ENCODE measurements around the gene NPM1. TPM values are rescaled to one million over a fixed set of nuclear protein-coding genes. Genes with fewer than 3 reads are reported as not detected.

NPM1 gene
- total and polyA plus RNA-seq, 7 donors, result 722 to 2,962 (median 951) TPM

DNA sequence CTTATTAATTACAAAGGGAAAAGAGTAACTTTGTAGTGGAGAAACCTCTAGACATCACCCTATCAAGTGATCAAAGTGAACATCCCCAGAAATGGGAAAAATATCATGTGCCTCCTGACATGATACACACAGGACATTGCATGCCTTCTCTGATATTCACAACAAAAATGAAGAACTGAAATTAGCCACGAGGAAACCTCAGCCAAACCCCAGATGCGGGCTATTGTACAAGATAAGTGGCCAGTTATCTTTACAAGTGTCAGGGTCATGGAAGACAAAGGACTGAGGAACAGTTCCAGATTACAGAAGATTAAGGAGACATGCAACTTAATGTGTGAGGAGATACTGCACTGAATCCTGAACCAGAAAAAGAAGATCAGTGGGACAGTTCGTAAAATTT, 23.8 kb upstream of the NPM1 start:
- TF ChIP-seq EP300 (IDR thresholded peaks at IDR 0.05), result no peak
- TF ChIP-seq, protein P1, sequence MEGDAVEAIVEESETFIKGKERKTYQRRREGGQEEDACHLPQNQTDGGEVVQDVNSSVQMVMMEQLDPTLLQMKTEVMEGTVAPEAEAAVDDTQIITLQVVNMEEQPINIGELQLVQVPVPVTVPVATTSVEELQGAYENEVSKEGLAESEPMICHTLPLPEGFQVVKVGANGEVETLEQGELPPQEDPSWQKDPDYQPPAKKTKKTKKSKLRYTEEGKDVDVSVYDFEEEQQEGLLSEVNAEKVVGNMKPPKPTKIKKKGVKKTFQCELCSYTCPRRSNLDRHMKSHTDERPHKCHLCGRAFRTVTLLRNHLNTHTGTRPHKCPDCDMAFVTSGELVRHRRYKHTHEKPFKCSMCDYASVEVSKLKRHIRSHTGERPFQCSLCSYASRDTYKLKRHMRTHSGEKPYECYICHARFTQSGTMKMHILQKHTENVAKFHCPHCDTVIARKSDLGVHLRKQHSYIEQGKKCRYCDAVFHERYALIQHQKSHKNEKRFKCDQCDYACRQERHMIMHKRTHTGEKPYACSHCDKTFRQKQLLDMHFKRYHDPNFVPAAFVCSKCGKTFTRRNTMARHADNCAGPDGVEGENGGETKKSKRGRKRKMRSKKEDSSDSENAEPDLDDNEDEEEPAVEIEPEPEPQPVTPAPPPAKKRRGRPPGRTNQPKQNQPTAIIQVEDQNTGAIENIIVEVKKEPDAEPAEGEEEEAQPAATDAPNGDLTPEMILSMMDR (IDR thresholded peaks at IDR 0.05), result no peak
- TF ChIP-seq POLR2AphosphoS5 (IDR thresholded peaks at IDR 0.05), result no peak
- TF ChIP-seq POLR2A (IDR thresholded peaks at IDR 0.05), result no peak
- Histone ChIP-seq H3K4me1 (no peaks in the 10 kb centered on the region), H3K36me3 (no peaks in the 10 kb centered on the region), H3K9me3 (no peaks in the 10 kb centered on the region), H3K27ac (no peak overlapping the region), H3K27me3 (peaks cover 0 to 4% (median 0%) of the 10 kb centered on the region in 3 donors), H3K4me3 (no peak overlapping the region)
- no peak for DNase-seq
- intact Hi-C loops (cut with DNase I), result no loop called here
- WGBS, 2 donors, result 49 to 55% methylated on average over 3 of the region's 3 CpGs

DNA sequence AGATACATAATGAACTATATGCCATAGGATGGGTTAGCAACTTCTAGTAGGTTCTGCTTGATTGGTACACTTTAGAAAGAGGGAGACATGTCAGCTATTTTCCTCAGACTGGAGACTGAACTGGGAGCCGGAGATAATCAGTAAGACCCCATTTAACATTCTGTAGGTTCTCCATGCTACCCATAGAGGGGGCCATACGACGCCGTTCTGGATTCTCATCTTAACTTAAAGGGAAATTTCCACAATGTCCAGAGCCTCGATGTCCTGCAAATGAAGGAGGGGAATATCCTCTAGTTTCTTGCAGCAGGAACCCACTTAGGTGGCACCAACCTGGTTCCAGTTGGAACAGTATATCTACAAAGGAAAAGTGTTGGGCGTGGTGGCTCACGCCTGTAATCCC, 22.3 kb upstream of the NPM1 start:
- Histone ChIP-seq H3K4me1 (no peaks in the 10 kb centered on the region), H3K36me3 (no peaks in the 10 kb centered on the region), H3K4me3 (no peak overlapping the region), H3K9me3 (no peaks in the 10 kb centered on the region), H3K27me3 (peaks cover 0 to 4% (median 0%) of the 10 kb centered on the region in 3 donors), H3K27ac (no peak overlapping the region)
- intact Hi-C loops (cut with DNase I), result no loop called here
- DNase-seq, result no peak
- 48 to 53% methylated on average over 7 of the region's 7 CpGs for WGBS, 2 donors
- TF ChIP-seq POLR2A (IDR thresholded peaks at IDR 0.05) (no peak), POLR2AphosphoS5 (IDR thresholded peaks at IDR 0.05) (no peak)

DNA sequence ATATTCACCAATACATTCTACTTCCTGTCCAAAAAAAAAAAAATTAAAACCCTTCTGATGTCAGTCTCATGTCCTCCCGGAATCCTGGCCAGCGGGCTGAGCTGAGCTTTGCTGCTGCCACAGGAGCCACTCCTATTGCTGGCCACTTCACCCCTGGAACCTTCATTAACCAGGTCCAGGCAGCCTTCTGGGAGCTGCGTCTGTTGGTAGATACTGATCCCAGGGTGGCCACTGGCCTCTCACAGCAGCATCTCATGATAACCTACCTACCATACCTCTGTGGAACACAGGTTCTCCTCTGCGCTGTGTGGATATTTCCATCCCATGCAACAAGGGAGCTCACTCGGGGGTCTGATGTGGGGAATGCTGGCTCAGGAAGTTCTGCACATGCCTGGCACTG, 21.0 kb upstream of the NPM1 start:
- Histone ChIP-seq H3K36me3 (no peaks in the 10 kb centered on the region), H3K9me3 (no peaks in the 10 kb centered on the region), H3K4me3 (no peak overlapping the region), H3K4me1 (no peaks in the 10 kb centered on the region), H3K27me3 (peaks cover 0 to 8% (median 0%) of the 10 kb centered on the region in 3 donors), H3K27ac (no peak overlapping the region)
- no peak for TF ChIP-seq POLR2A (IDR thresholded peaks at IDR 0.05)
- intact Hi-C loops (cut with DNase I), result no loop called here
- WGBS, 2 donors, result 86 to 93% methylated on average over 5 of the region's 5 CpGs
- no peak for DNase-seq

DNA sequence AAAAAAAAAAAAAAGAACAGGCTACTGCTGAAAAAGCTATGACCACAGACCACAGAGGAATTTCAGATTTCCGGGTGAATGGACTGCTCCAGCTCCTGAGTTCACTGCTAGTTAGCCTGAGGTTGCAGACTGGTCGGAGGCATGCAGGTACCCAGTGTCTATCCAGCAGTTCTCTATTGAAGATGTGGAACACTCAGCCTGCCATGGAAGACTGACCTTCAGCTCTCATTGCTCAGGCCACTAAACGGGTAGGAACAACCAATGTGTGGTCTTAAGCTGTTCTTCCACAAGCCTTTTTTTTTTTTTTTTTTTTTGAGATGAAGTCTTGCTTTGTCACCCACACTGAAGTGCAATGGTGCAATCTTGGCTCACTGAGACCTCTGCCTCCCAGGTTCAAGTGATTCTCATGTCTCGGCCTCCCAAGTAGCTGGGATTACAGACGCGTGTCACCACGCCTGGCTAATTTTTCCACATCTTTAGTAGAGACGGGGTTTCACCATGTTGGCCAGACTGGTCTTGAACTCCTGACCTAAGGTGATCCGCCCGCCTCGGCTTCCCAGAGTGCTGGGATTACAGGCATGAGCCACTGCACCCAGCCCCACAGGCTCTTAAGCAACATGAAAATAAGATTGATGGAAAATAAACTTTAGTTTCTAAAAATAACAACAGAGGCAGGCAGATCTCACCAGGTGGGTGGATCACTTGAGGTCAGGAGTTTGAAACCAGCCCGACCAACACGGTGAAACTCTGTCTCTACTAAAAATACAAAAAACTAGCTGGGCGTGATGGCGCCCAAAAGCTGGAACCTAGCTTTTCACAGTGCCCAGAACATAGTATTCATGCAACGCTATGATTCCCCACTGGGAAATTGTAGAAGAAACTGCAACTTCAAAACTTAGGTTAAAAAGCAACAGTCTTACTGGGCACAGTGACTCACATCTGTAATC, 20.0 kb upstream of the NPM1 start:
- intact Hi-C loops (cut with DNase I), result no loop called here
- H3K4me3 ChIP-seq, result no peak overlapping the region
- H3K27ac ChIP-seq, result no peak overlapping the region
- H3K36me3 ChIP-seq, result no peaks in the 10 kb centered on the region
- 82 to 87% methylated on average over 16 of the region's 16 CpGs for WGBS, 2 donors
- no peak for TF ChIP-seq POLR2A (IDR thresholded peaks at IDR 0.05)
- TF ChIP-seq, protein P1 (IDR thresholded peaks at IDR 0.05), result no peak
- TF ChIP-seq POLR2AphosphoS5 (IDR thresholded peaks at IDR 0.05), result no peak
- TF ChIP-seq EP300 (IDR thresholded peaks at IDR 0.05), result no peak
- H3K9me3 ChIP-seq, result no peaks in the 10 kb centered on the region
- peaks cover 0 to 8% (median 0%) of the 10 kb centered on the region in 3 donors for H3K27me3 ChIP-seq
- no peaks in the 10 kb centered on the region for H3K4me1 ChIP-seq
- DNase-seq, result no peak

DNA sequence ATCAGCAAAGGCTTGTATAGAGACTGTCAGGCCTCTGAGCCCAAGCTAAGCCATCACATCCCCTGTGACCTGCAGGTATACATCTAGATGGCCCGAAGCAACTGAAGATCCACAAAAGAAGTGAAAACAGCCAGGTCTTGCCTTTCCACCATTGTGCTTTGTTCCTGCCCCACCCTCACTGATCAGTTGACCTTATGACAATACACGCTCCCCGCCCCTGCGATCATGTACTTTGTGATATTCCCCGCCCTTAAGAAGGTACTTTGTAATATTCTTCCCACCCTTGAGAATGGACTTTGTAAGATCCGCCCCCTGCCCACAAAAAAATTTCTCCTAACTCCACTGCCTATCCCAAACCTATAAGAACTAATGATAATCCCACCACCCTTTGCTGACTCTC, 18.6 kb upstream of the NPM1 start:
- WGBS, 2 donors, result 37 to 75% methylated on average over 6 of the region's 6 CpGs
- no peak for DNase-seq
- TF ChIP-seq POLR2AphosphoS5 (IDR thresholded peaks at IDR 0.05) (no peak), EP300 (IDR thresholded peaks at IDR 0.05) (no peak), POLR2A (IDR thresholded peaks at IDR 0.05) (no peak)
- TF ChIP-seq, protein P1 (IDR thresholded peaks at IDR 0.05), result no peak
- peaks cover 0 to 8% (median 0%) of the 10 kb centered on the region in 3 donors for H3K27me3 ChIP-seq
- no peaks in the 10 kb centered on the region for H3K9me3 ChIP-seq
- H3K27ac ChIP-seq, result no peak overlapping the region
- intact Hi-C loops (cut with DNase I), result no loop called here
- no peaks in the 10 kb centered on the region for H3K36me3 ChIP-seq
- no peak overlapping the region for H3K4me3 ChIP-seq
- no peaks in the 10 kb centered on the region for H3K4me1 ChIP-seq
